Endothelial cell of umbilical vein (primary cell): ENCODE measurements around the gene MAP4K2. TPM values are rescaled to one million over a fixed set of nuclear protein-coding genes. Genes with fewer than 3 reads are reported as not detected.

Experiments used
- BruUV-seq: library from RNA; stranded (reverse); fragments of 400-500 nt; replicated peaks from 2 replicates; lab custom pipeline; 2021; lab: Mats Ljungman, UMichigan
- CTCF ChIA-PET: fragments of 300-600, 350-600 bp; sonication (Branson Sonifier 250); formaldehyde crosslinking; loops from one replicate; lab custom pipeline; 2021; ENCODE audit warnings: antibody characterized with exemption, inconsistent platforms; lab: Charles Lee
- POLR2A ChIA-PET: fragments of 300-600, 350-600 bp; sonication (Branson Sonifier 250); formaldehyde crosslinking; loops from one replicate; lab custom pipeline; 2021; ENCODE audit warnings: antibody characterized with exemption, inconsistent platforms; lab: Charles Lee
- DNase-seq: peaks from one replicate; pipeline ENCODE4 v3.0.0-alpha.2; 2011; ENCODE audit warnings: low read depth, low spot score
- FAIRE-seq: peaks from 2 replicates; lab custom pipeline; 2011; peaks lifted over from hg19 to GRCh38; lab: Jason Lieb, UNC
- H2AFZ ChIP-seq: 2 replicates; pipeline ENCODE4 v1.6.0; 2012; ENCODE audit warnings: low read depth, low read length, control low read depth, inconsistent platforms
- H3K27ac ChIP-seq: 2 replicates; pipeline ENCODE4 v1.5.1; 2011; ENCODE audit warnings: low read depth, mild to moderate bottlenecking, control low read depth, low read length, moderate library complexity; ENCODE audit not compliant: insufficient read depth
- H3K27me3 ChIP-seq, 2 experiments: 2 replicates each; pipeline versions ENCODE4 v1.6.0 to v1.6.1; 2011; ENCODE audit warnings: low read length in 2 of 2, mixed read lengths in 1 of 2; ENCODE audit not compliant: control insufficient read depth in 2 of 2, insufficient read depth in 2 of 2
- H3K36me3 ChIP-seq, 2 experiments: 2 replicates in 1 of 2; 3 replicates in 1 of 2; pipeline ENCODE4 v1.5.1; 2011; ENCODE audit warnings: low read length in 2 of 2, mild to moderate bottlenecking in 1 of 2, moderate library complexity in 1 of 2; ENCODE audit not compliant: control insufficient read depth in 2 of 2, insufficient read depth in 2 of 2; ENCODE audit errors: extremely low read depth in 1 of 2
- H3K4me1 ChIP-seq: 3 replicates; pipeline ENCODE4 v1.5.1; 2011; ENCODE audit warnings: mild to moderate bottlenecking, low read length; ENCODE audit not compliant: control insufficient read depth, insufficient read depth; ENCODE audit errors: extremely low read depth
- H3K4me2 ChIP-seq: 2 replicates; pipeline ENCODE4 v1.6.1; 2011; ENCODE audit warnings: low read length, control low read depth, mixed read lengths; ENCODE audit not compliant: insufficient read depth
- H3K4me3 ChIP-seq, 3 experiments: fragments of 200-600 bp in 1 of 3; sonication (generic), shearing (Covaris generic) in 1 of 3; replicated peaks in 1 of 3; 2 replicates each; pipeline ENCODE4 v1.5.1; 2011 to 2016; ENCODE audit warnings: control low read depth in 3 of 3, low read length in 3 of 3, mild to moderate bottlenecking in 2 of 3, inconsistent platforms in 1 of 3, low read depth in 1 of 3, moderate library complexity in 1 of 3; ENCODE audit not compliant: insufficient read depth in 1 of 3
- H3K79me2 ChIP-seq: 2 replicates; pipeline ENCODE4 v1.6.0; 2012; ENCODE audit warnings: low read length, inconsistent platforms; ENCODE audit not compliant: control insufficient read depth, insufficient read depth
- H3K9ac ChIP-seq: replicated peaks from 2 replicates; pipeline ENCODE3; 2011; ENCODE audit warnings: low read length, control low read depth; ENCODE audit not compliant: insufficient read depth; ENCODE audit errors: extremely low read depth
- H3K9me1 ChIP-seq: replicated peaks from 3 replicates; pipeline ENCODE4 v1.6.0; 2011; ENCODE audit warnings: mild to moderate bottlenecking, low read length; ENCODE audit not compliant: control insufficient read depth, insufficient read depth; ENCODE audit errors: extremely low read depth
- H3K9me3 ChIP-seq: replicated peaks from 2 replicates; pipeline ENCODE4 v1.5.1; 2012; ENCODE audit warnings: low read length, inconsistent platforms; ENCODE audit not compliant: control insufficient read depth, insufficient read depth
- H4K20me1 ChIP-seq: replicated peaks from 2 replicates; pipeline ENCODE3; 2011; ENCODE audit warnings: mild to moderate bottlenecking, low read length; ENCODE audit not compliant: control insufficient read depth, insufficient read depth; ENCODE audit errors: extremely low read depth
- EZH2 ChIP-seq: IDR thresholded peaks from 2 replicates; pipeline ENCODE4 v1.6.1; 2012; ENCODE audit warnings: borderline replicate concordance, low read depth, mild to moderate bottlenecking, moderate library complexity, low read length, inconsistent platforms; ENCODE audit not compliant: severe bottlenecking
- FOS ChIP-seq: IDR thresholded peaks from 2 replicates; pipeline ENCODE4 v1.6.1; 2011; ENCODE audit warnings: mild to moderate bottlenecking, low read length, moderate library complexity, borderline replicate concordance; ENCODE audit not compliant: insufficient read depth
- GATA2 ChIP-seq: IDR thresholded peaks from 2 replicates; pipeline ENCODE4 v1.7.0; 2011; ENCODE audit warnings: low read depth, mild to moderate bottlenecking, moderate library complexity, mixed read lengths, low read length; ENCODE audit not compliant: insufficient read length, insufficient read depth
- JUN ChIP-seq: IDR thresholded peaks from 2 replicates; pipeline ENCODE4 v1.6.1; 2011; ENCODE audit warnings: borderline replicate concordance, low read depth; ENCODE audit not compliant: insufficient read length, insufficient read depth
- MYC ChIP-seq: IDR thresholded peaks from one replicate; pipeline ENCODE4 v1.6.1; 2011; ENCODE audit warnings: mild to moderate bottlenecking, low read depth, low read length
- POLR2A ChIP-seq: IDR thresholded peaks from 2 replicates; pipeline ENCODE4 v1.6.1; 2012; ENCODE audit warnings: low read depth, mild to moderate bottlenecking, control low read depth, low read length
- POLR2AphosphoS5 ChIP-seq: IDR thresholded peaks from 2 replicates; pipeline ENCODE4 v1.6.1; 2012; ENCODE audit warnings: low read depth, mild to moderate bottlenecking, control low read depth, low read length, moderate library complexity; ENCODE audit not compliant: insufficient read depth
- dilution Hi-C: fragments of 300-500 bp; cut with MboI; formaldehyde crosslinking; loops from one replicate; pipeline ENCODE4 v1.15.0; 2019; ENCODE audit warnings: low sequenced_read_pairs; ENCODE audit not compliant: extremely low pct_ligation_motif_present
- intact Hi-C: fragments of 100-400 bp; cut with micrococcal nuclease; formaldehyde crosslinking; loops from one replicate; pipeline ENCODE4 v1.10.0; 2022
- polyA plus RNA-seq, 4 experiments: library from polyadenylated mRNA; depleted of rRNA in 3 of 4; stranded (reverse) in 3 of 4; unstranded in 1 of 4; fragments of >200 nt; gene quantifications; 2 replicates each; pipeline versions ENCODE4 v1.2.1 to v1.2.3, GENCODE V29; 2011 to 2012; ENCODE audit warnings: missing spikeins in 1 of 4
- total RNA-seq: library from RNA; stranded (reverse); gene quantifications from 2 replicates; pipeline ENCODE4 v1.2.3, GENCODE V29; 2021
- TF ChIP-seq, protein P1 (sequence below): IDR thresholded peaks from 2 replicates; pipeline ENCODE4 v1.6.1; 2011; ENCODE audit not compliant: insufficient read depth, insufficient read length
- TF ChIP-seq, protein P2 (sequence below), 2 donors: IDR thresholded peaks; 1 replicate in 1 of 2; 2 replicates in 1 of 2; pipeline ENCODE4 v1.5.1; 2011; ENCODE audit warnings: low read length in 2 of 2, mild to moderate bottlenecking in 2 of 2, moderate library complexity in 2 of 2, control low read depth in 1 of 2, inconsistent platforms in 1 of 2, low read depth in 1 of 2; ENCODE audit not compliant: insufficient read depth in 1 of 2; ENCODE audit errors: extremely low read depth in 1 of 2

Gene MAP4K2
- total and polyA plus RNA-seq, 2 donors (not counting 3 experiments of a cell fraction or from before 2014, with no cell fraction given) = 43.3 to 44.0 TPM

GRCh38 chr11:64832467-64833197 is 29.6 kb upstream of the MAP4K2 start:
- no peaks in the 10 kb centered on the region for H3K4me1 ChIP-seq
- FAIRE-seq (no peak), DNase-seq (no peak)
- H2AFZ ChIP-seq = no peak overlapping the region
- CTCF ChIA-PET = interaction anchor here (0.5 to 3.8 kb wide), 3 partner anchors 11 to 55 kb away, joined by 4 to 18 read pairs (median 5); partner anchors contain the start of gene CDC42BPG
- H3K9me3 ChIP-seq = no peaks in the 10 kb centered on the region
- H3K79me2 ChIP-seq = no peaks in the 10 kb centered on the region
- intact Hi-C loops (no loop called here), dilution Hi-C loops (no loop called here)
- no peak overlapping the region for H3K4me2 ChIP-seq
- no peaks in the 10 kb centered on the region for H3K36me3 ChIP-seq
- no peak overlapping the region for H3K27ac ChIP-seq
- BruUV-seq = no TSS peak
- no peak for TF ChIP-seq GATA2
- no peak for TF ChIP-seq EZH2
- TF ChIP-seq POLR2A = no peak
- TF ChIP-seq MYC = no peak
- TF ChIP-seq, protein P1, sequence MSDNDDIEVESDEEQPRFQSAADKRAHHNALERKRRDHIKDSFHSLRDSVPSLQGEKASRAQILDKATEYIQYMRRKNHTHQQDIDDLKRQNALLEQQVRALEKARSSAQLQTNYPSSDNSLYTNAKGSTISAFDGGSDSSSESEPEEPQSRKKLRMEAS = no peak
- TF ChIP-seq, protein P2, sequence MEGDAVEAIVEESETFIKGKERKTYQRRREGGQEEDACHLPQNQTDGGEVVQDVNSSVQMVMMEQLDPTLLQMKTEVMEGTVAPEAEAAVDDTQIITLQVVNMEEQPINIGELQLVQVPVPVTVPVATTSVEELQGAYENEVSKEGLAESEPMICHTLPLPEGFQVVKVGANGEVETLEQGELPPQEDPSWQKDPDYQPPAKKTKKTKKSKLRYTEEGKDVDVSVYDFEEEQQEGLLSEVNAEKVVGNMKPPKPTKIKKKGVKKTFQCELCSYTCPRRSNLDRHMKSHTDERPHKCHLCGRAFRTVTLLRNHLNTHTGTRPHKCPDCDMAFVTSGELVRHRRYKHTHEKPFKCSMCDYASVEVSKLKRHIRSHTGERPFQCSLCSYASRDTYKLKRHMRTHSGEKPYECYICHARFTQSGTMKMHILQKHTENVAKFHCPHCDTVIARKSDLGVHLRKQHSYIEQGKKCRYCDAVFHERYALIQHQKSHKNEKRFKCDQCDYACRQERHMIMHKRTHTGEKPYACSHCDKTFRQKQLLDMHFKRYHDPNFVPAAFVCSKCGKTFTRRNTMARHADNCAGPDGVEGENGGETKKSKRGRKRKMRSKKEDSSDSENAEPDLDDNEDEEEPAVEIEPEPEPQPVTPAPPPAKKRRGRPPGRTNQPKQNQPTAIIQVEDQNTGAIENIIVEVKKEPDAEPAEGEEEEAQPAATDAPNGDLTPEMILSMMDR (IDR thresholded peaks at IDR 0.05; ENCODE audit: extremely low read depth in 1 of 2, insufficient read depth in 1 of 2, low read depth in 1 of 2, low read length in 2 of 2) = no peak
- no peak for TF ChIP-seq POLR2AphosphoS5
- TF ChIP-seq FOS = no peak
- no peak for TF ChIP-seq JUN
- no peaks in the 10 kb centered on the region for H4K20me1 ChIP-seq
- POLR2A ChIA-PET = no interaction called here
- no peak overlapping the region for H3K4me3 ChIP-seq
- no peaks in the 10 kb centered on the region for H3K27me3 ChIP-seq
- H3K9ac ChIP-seq = no peak overlapping the region
- H3K9me1 ChIP-seq = no peaks in the 10 kb centered on the region
